GM13977 (cell line): ENCODE data around the gene HSP90AB1.

Source experiments
- DNase-seq: peaks from one replicate; pipeline ENCODE4 v3.0.0; 2012; ENCODE audit warnings: low spot score
- CTCF ChIP-seq: IDR thresholded peaks from 2 replicates; pipeline ENCODE4 v1.5.1; 2012; ENCODE audit warnings: mild to moderate bottlenecking, control low read depth; ENCODE audit not compliant: insufficient read depth; ENCODE audit errors: extremely low read depth, missing control alignments
- in situ Hi-C: fragments of 300-500 bp; cut with MboI; formaldehyde crosslinking; loops from one replicate; pipeline ENCODE4 v1.12.0; 2022; ENCODE audit warnings: low sequenced_read_pairs, low pct_unique_long_range_greater_than_20kb, mixed read lengths, inconsistent platforms; ENCODE audit not compliant: unreplicated experiment

HSP90AB1 gene

GRCh38 chr6:44217332-44218143, 29.4 kb upstream of the HSP90AB1 start:
- peak; percentile 11 for DNase-seq
- in situ Hi-C loops: no loop called here
- TF ChIP-seq CTCF: no peak

- in situ Hi-C loops: no loop called here
- TF ChIP-seq CTCF: no peak
- DNase-seq: peak; percentile 89
These were observed 27.7 kb upstream of the HSP90AB1 start for GRCh38 chr6:44219053-44219814.

- no peak for DNase-seq
- in situ Hi-C loops: no loop called here
- TF ChIP-seq CTCF: no peak
These were observed 26.8 kb upstream of the HSP90AB1 start for GRCh38 chr6:44219815-44220784.

- TF ChIP-seq CTCF: no peak
- in situ Hi-C loops: no loop called here
- no peak for DNase-seq
These were observed 26.0 kb upstream of the HSP90AB1 start for GRCh38 chr6:44220913-44221290.

GRCh38 chr6:44221291-44221960, 25.5 kb upstream of the HSP90AB1 start:
- in situ Hi-C loops: no loop called here

More at GRCh38 chr6:44221291-44221960, 25.5 kb upstream of the HSP90AB1 start:
- peak; percentile 86 for DNase-seq
- TF ChIP-seq CTCF: peak; percentile 92
